Neural cell (in vitro differentiated cells): ENCODE data around the gene FILIP1L. TPM values are rescaled to one million over a fixed set of nuclear protein-coding genes. Genes with fewer than 3 reads are reported as not detected.

Experiments
- H2AFZ ChIP-seq: fragments of 200-600, 300-800 bp; sonication (generic), shearing (Covaris generic); 2 replicates; pipeline ENCODE4 v1.6.0; 2014; ENCODE audit warnings: low read depth, mild to moderate bottlenecking, antibody characterized with exemption, low read length, moderate library complexity
- H3F3A ChIP-seq: fragments of 200-600 bp; shearing (Covaris generic); 2 replicates; pipeline ENCODE4 v1.6.1; 2016; ENCODE audit warnings: mild to moderate bottlenecking, moderate library complexity, mixed read lengths, antibody characterized with exemption, low read length; ENCODE audit not compliant: insufficient read depth, poor library complexity, severe bottlenecking
- H3K27ac ChIP-seq: fragments of 200-600, 300-800 bp; sonication (generic), shearing (Covaris generic); 2 replicates; pipeline ENCODE4 v1.5.1; 2014; ENCODE audit warnings: mild to moderate bottlenecking, low read length, moderate library complexity
- H3K27me3 ChIP-seq: fragments of 300-800, 200-600 bp; sonication (generic), shearing (Covaris generic); 2 replicates; pipeline ENCODE4 v1.6.0; 2014; ENCODE audit warnings: mild to moderate bottlenecking, low read depth, low read length, moderate library complexity; ENCODE audit not compliant: insufficient read depth
- H3K36me3 ChIP-seq: fragments of 300-800, 200-600 bp; sonication (generic), shearing (Covaris generic); 2 replicates; pipeline ENCODE4 v1.5.1; 2014; ENCODE audit warnings: mild to moderate bottlenecking, antibody characterized with exemption, low read length, moderate library complexity; ENCODE audit not compliant: insufficient read depth
- H3K4me2 ChIP-seq: fragments of 300-800, 200-600 bp; sonication (generic), shearing (Covaris generic); 2 replicates; pipeline ENCODE4 v1.6.0; 2014; ENCODE audit warnings: mild to moderate bottlenecking, low read length
- H3K4me3 ChIP-seq: fragments of 300-800, 200-600 bp; sonication (generic), shearing (Covaris generic); 2 replicates; pipeline ENCODE4 v1.5.1; 2014; ENCODE audit warnings: mild to moderate bottlenecking, low read length, moderate library complexity
- H3K79me2 ChIP-seq: fragments of 200-600 bp; shearing (Covaris generic); replicated peaks from 2 replicates; pipeline ENCODE4 v1.6.0; 2014; ENCODE audit warnings: mild to moderate bottlenecking, low read length, moderate library complexity; ENCODE audit not compliant: insufficient read depth
- H3K9ac ChIP-seq: fragments of 300-800, 200-600 bp; sonication (generic), shearing (Covaris generic); 2 replicates; pipeline ENCODE4 v1.6.1; 2016; ENCODE audit warnings: mild to moderate bottlenecking, low read length, mixed read lengths
- H3K9me2 ChIP-seq: fragments of 200-600 bp; shearing (Covaris generic); 2 replicates; pipeline ENCODE4 v1.6.1; 2016; ENCODE audit warnings: mild to moderate bottlenecking, low read length, mixed read lengths; ENCODE audit not compliant: insufficient read depth
- H3K9me3 ChIP-seq: fragments of 200-600, 300-800 bp; sonication (generic), shearing (Covaris generic); 2 replicates; pipeline ENCODE4 v1.6.1; 2016; ENCODE audit warnings: mild to moderate bottlenecking, mixed run types, low read length, moderate library complexity, mixed read lengths
- H4K20me1 ChIP-seq: fragments of 200-600 bp; shearing (Covaris generic); 2 replicates; pipeline ENCODE4 v1.6.1; 2016; ENCODE audit warnings: mild to moderate bottlenecking, mixed run types; ENCODE audit not compliant: insufficient read depth
- CTCF ChIP-seq: fragments of 450-650 bp; IDR thresholded peaks from 2 replicates; pipeline ENCODE4 v1.5.1; 2014; ENCODE audit warnings: antibody characterized with exemption, mild to moderate bottlenecking, moderate library complexity; ENCODE audit not compliant: poor library complexity, severe bottlenecking
- EP300 ChIP-seq: fragments of 450-650 bp; conservative IDR thresholded peaks from 2 replicates; pipeline ENCODE4 v1.6.1; 2014; ENCODE audit warnings: antibody characterized with exemption, mild to moderate bottlenecking, moderate library complexity; ENCODE audit not compliant: poor library complexity, severe bottlenecking
- EZH2 ChIP-seq: fragments of 200-600, 300-800 bp; shearing (Covaris generic), sonication (generic); IDR thresholded peaks from 2 replicates; pipeline ENCODE4 v1.6.1; 2014; ENCODE audit warnings: antibody characterized with exemption, low read length, borderline replicate concordance, mild to moderate bottlenecking; ENCODE audit not compliant: insufficient read depth, poor library complexity, severe bottlenecking
- MXI1 ChIP-seq: fragments of 450-650 bp; conservative IDR thresholded peaks from 2 replicates; pipeline ENCODE4 v1.6.1; 2014; ENCODE audit warnings: antibody characterized with exemption, mild to moderate bottlenecking; ENCODE audit not compliant: poor library complexity, severe bottlenecking
- POLR2AphosphoS5 ChIP-seq: IDR thresholded peaks from 2 replicates; pipeline ENCODE4 v1.6.1; 2012
- RAD21 ChIP-seq: fragments of 450-650 bp; conservative IDR thresholded peaks from 2 replicates; pipeline ENCODE4 v1.6.1; 2014; ENCODE audit warnings: antibody characterized with exemption, mild to moderate bottlenecking, moderate library complexity
- REST ChIP-seq: IDR thresholded peaks from 2 replicates; pipeline ENCODE4 v1.6.1; 2012; ENCODE audit warnings: borderline replicate concordance
- SMC3 ChIP-seq: fragments of 450-650 bp; conservative IDR thresholded peaks from 2 replicates; pipeline ENCODE4 v1.6.1; 2014; ENCODE audit warnings: antibody characterized with exemption, mild to moderate bottlenecking, moderate library complexity; ENCODE audit not compliant: poor library complexity
- TAF1 ChIP-seq: IDR thresholded peaks from 2 replicates; pipeline ENCODE4 v1.6.1; 2012; ENCODE audit warnings: low read depth
- polyA plus RNA-seq: library from polyadenylated mRNA; depleted of rRNA; stranded (reverse); fragments of >200 nt; gene quantifications from 2 replicates; pipeline ENCODE4 v1.2.3, GENCODE V29; 2014

Gene FILIP1L
- polyA plus RNA-seq, 1 donor from 2014 or later, result 0.27 TPM

- no peaks in the 10 kb centered on the region for H3K36me3 ChIP-seq
- TF ChIP-seq SMC3 (no peak), EP300 (no peak), MXI1 (no peak), RAD21 (no peak), EZH2 (no peak), CTCF (no peak), TAF1 (no peak), REST (no peak), POLR2AphosphoS5 (no peak)
- no peak overlapping the region for H3K9ac ChIP-seq
- no peaks in the 10 kb centered on the region for H3K9me3 ChIP-seq
- H2AFZ ChIP-seq, result no peak overlapping the region
- no peak overlapping the region for H3K4me3 ChIP-seq
- no peaks in the 10 kb centered on the region for H4K20me1 ChIP-seq
- no peaks in the 10 kb centered on the region for H3K27me3 ChIP-seq
- H3K79me2 ChIP-seq, result no peaks in the 10 kb centered on the region
- no peaks in the 10 kb centered on the region for H3K9me2 ChIP-seq
- no peaks in the 10 kb centered on the region for H3F3A ChIP-seq
- no peak overlapping the region for H3K4me2 ChIP-seq
- no peak overlapping the region for H3K27ac ChIP-seq
Measured at GRCh38 chr3:99901200-99901926, 212.9 kb downstream of the FILIP1L start.

- H3K79me2 ChIP-seq, result no peaks in the 10 kb centered on the region
- H3K27me3 ChIP-seq, result no peaks in the 10 kb centered on the region
- H3K9ac ChIP-seq, result no peak overlapping the region
- H3K9me2 ChIP-seq, result no peaks in the 10 kb centered on the region
- H2AFZ ChIP-seq, result no peak overlapping the region
- no peaks in the 10 kb centered on the region for H3K9me3 ChIP-seq
- no peaks in the 10 kb centered on the region for H3K36me3 ChIP-seq
- no peak overlapping the region for H3K27ac ChIP-seq
- H3F3A ChIP-seq, result no peaks in the 10 kb centered on the region
- no peak for TF ChIP-seq SMC3
- no peak for TF ChIP-seq EP300
- TF ChIP-seq REST, result no peak
- TF ChIP-seq RAD21, result no peak
- no peak overlapping the region for H3K4me3 ChIP-seq
- no peak overlapping the region for H3K4me2 ChIP-seq
- no peaks in the 10 kb centered on the region for H4K20me1 ChIP-seq
Measured at GRCh38 chr3:99900248-99900647, 214.1 kb downstream of the FILIP1L start.
